ENCODE data around the gene SAMM50. TPM values are rescaled to one million over a fixed set of nuclear protein-coding genes. Genes with fewer than 3 reads are reported as not detected.

Gene SAMM50
- total RNA-seq, 2 experiments from 2014 or later: 46.8 to 50.9 TPM

DNA sequence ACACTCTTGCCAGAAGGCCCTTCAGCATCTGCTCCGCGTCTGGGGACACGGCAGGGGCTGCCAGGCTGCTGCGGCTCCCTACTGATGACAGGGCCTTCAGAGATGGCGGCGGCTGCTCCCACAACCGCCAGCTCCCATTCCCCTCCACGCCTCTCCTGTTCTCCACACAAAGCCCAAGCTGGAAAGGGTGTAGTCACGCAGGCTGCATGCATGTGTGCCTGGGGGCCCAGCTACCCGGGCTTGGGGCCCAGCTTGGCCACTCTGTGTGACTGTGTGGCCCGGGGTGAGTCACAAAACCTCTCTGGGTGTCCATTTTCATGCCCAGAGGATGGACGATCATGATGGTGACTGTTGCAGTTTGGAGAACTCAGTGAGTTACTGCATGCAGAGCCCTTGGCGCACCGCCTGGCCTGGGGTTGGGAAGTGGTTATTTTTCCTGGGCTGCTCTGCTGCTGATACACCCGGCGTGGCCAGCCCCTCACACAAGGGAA, 37.1 kb downstream of the SAMM50 start:
- peaks cover 59% of the 10 kb centered on the region for H3K36me3 Mint-ChIP-seq (ENCODE audit: low read depth)
- H3K27ac Mint-ChIP-seq: no peak overlapping the region
- no peaks in the 10 kb centered on the region for H3K9me3 Mint-ChIP-seq
- H3K4me1 Mint-ChIP-seq: peaks cover 29% of the 10 kb centered on the region
- no peak for DNase-seq
- H3K27me3 Mint-ChIP-seq: no peaks in the 10 kb centered on the region
- ChIA-PET CTCF (interaction anchor here (1.2 to 2.9 kb wide), 8 partner anchors 10 to 634 kb away, joined by 3 to 32 read pairs (median 6); no protein-coding TSS in a partner anchor), POLR2A (no interaction called here)
- no peak overlapping the region for H3K4me3 Mint-ChIP-seq

DNA sequence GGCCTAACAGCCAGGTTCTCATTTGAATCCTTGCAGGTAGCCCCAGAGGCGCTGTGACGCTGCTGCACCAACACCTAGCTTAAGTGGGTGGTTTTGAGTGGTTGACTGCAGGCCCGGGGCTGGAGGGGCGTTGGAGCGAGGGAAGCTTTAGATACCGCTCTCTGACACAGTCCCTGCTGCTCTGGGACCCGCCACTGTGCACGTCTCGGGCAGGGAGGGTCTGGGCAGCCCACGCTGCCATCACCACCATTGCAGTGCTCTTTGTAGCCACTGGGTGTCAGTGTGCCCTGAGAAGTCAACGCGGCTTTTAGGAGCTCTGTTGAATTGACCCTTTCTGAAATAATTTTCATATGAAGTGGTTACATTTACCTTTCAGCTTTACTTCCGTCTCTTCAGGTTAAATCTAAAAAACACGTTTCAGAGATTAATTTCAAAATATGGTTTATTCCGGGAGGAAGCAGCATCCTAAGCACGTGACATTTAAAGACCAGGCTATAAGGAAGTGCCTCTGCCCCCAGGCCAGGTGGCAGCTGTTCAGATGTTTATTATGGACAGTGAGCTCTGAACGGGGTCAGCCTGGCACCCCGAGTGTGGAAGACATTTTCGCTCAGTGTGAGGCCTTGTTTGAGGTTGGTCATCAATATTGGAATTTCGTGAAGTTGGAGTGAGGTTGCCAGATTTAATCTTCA, 38.0 kb downstream of the SAMM50 start:
- no peaks in the 10 kb centered on the region for H3K9me3 Mint-ChIP-seq
- peaks cover 29% of the 10 kb centered on the region for H3K4me1 Mint-ChIP-seq
- H3K27ac Mint-ChIP-seq: peak overlapping the region; percentile 71
- H3K27me3 Mint-ChIP-seq: no peaks in the 10 kb centered on the region
- peak; percentile 64 for DNase-seq
- no peak overlapping the region for H3K4me3 Mint-ChIP-seq
- ChIA-PET POLR2A (interaction anchor here (0.7 kb wide), 1 partner anchor 154 kb away, joined by 3 read pairs; no protein-coding TSS in a partner anchor), CTCF (interaction anchor here (0.6 to 2.9 kb wide), 17 partner anchors 9 to 633 kb away, joined by 3 to 32 read pairs (median 4); no protein-coding TSS in a partner anchor)
- peaks cover 59% of the 10 kb centered on the region for H3K36me3 Mint-ChIP-seq (ENCODE audit: low read depth)

DNA sequence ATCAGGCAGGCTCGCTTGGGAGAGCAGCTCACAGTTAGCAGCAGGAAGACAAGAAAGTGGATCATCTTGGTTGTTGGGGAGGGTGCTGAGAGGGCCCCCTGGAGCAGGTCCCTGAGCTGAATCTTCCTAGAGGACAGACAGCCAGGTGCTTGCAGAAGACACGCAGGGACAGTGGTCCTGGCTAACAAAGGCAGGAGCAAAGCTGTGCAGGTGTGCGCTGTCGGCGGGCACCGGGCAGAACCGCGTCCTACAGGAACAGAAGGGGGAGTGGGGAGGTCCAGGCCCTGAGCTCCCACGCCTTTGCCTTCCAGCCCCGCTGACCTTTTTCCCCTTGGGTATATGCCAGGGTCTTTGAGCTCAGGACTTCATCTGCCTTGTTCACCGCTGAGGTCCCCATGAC, 38.8 kb downstream of the SAMM50 start:
- ChIA-PET POLR2A (interaction anchor here (0.7 kb wide), 1 partner anchor 153 kb away, joined by 3 read pairs; no protein-coding TSS in a partner anchor), CTCF (interaction anchor here (1.0 to 2.9 kb wide), 8 partner anchors 9 to 632 kb away, joined by 3 to 32 read pairs (median 6); no protein-coding TSS in a partner anchor)
- H3K4me1 Mint-ChIP-seq: peaks cover 29% of the 10 kb centered on the region
- DNase-seq: no peak
- peak overlapping the region; percentile 36 for H3K27ac Mint-ChIP-seq
- H3K4me3 Mint-ChIP-seq: no peak overlapping the region
- no peaks in the 10 kb centered on the region for H3K9me3 Mint-ChIP-seq
- peaks cover 66% of the 10 kb centered on the region for H3K36me3 Mint-ChIP-seq (ENCODE audit: low read depth)
- H3K27me3 Mint-ChIP-seq: no peaks in the 10 kb centered on the region

DNA sequence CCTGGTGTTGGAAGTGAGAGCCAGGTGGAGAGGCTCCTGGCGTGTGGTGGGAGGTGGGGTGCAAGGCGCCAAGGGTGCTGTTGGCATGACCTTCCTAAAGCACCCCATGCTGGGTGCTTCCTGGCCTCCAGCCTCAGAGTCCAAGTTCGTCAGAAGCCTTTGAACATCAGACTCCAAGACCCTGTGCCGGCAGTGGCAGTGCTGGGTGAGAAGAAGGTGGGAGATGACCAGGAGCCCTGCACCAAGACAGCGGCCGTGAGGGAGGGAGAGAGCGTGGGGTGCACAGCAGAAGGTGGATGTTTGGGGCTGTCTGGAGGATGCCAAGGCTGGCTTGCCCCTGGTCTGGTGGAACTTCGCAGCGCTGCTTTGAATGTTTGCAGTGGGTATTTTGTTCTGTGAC, 39.2 kb downstream of the SAMM50 start:
- ChIA-PET CTCF (interaction anchor here (1.5 to 2.5 kb wide), 4 partner anchors 45 to 573 kb away, joined by 3 to 32 read pairs (median 4); no protein-coding TSS in a partner anchor), POLR2A (no interaction called here)
- Mint-ChIP-seq H3K36me3 (ENCODE audit: low read depth) (peaks cover 69% of the 10 kb centered on the region), H3K27ac (peak overlapping the region; percentile 36), H3K27me3 (no peaks in the 10 kb centered on the region), H3K4me1 (peaks cover 29% of the 10 kb centered on the region), H3K4me3 (peak overlapping the region; percentile 84), H3K9me3 (no peaks in the 10 kb centered on the region)
- DNase-seq: no peak

DNA sequence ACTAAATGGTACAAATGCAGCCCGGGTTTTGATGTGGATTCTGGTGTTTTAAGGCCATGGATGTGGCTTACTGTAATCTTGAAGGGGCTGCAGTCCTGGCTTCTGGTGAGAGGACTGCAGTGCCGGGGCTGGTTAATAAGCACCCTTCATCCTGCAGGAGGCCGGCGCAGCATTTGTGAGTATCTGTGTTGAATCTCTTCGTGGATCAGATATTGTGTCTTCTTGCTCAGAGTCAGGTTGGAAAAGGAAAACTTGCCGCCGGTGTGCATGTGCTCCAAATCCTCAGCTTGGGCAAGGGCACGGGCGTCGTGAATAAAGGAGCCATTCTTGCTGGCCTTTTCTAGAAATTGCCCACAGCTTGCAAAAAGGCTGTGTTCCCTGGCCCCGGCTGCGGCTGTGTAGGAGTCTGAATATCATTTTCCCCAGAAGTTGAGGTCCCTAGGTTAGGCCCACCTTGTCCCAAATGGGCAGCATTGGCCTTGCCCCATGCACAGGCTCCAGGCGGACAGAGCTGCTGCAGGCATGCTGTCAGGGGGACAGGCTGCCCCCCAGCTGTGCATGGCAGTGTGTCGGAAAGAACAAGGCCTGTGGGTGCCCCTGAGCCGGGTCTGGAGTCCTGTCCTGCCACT, 39.9 kb downstream of the SAMM50 start:
- Mint-ChIP-seq H3K27me3 (no peaks in the 10 kb centered on the region), H3K4me3 (peak overlapping the region; percentile 84), H3K27ac (peak overlapping the region; percentile 92), H3K4me1 (peaks cover 29% of the 10 kb centered on the region), H3K36me3 (ENCODE audit: low read depth) (peaks cover 62% of the 10 kb centered on the region), H3K9me3 (no peaks in the 10 kb centered on the region)
- DNase-seq: no peak
- ChIA-PET POLR2A (interaction anchor here (0.6 kb wide), 1 partner anchor 20 kb away, joined by 11 read pairs; no protein-coding TSS in a partner anchor), CTCF (interaction anchor here (1.6 kb wide), 1 partner anchor 44 kb away, joined by 3 read pairs; no protein-coding TSS in a partner anchor)

DNA sequence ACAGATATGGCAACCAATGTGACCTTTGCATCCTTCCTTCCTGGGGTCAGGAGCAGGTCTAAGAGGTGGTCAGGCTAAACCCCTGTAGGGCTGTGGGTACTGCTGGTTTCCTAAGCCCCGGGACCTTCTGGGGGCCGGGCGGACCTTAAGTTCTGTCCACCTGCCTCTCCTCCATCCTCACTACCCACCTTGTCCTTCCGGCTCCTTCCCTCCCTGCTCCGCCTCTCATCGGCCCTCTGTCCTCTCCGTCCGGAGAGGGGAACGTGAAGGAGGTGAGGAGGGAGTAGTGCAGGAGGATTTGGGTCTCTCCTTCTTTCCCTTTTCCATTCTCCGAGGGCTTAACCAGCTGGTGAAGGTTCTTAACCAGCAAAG, 40.5 kb downstream of the SAMM50 start:
- POLR2A ChIA-PET: interaction anchor here (0.6 kb wide), 1 partner anchor 19 kb away, joined by 11 read pairs; no protein-coding TSS in a partner anchor
- H3K36me3 Mint-ChIP-seq (ENCODE audit: low read depth): peaks cover 59% of the 10 kb centered on the region
- no peaks in the 10 kb centered on the region for H3K27me3 Mint-ChIP-seq
- peak overlapping the region; percentile 84 for H3K4me3 Mint-ChIP-seq
- H3K9me3 Mint-ChIP-seq: no peaks in the 10 kb centered on the region
- peaks cover 29% of the 10 kb centered on the region for H3K4me1 Mint-ChIP-seq
- peak overlapping the region; percentile 92 for H3K27ac Mint-ChIP-seq
- CTCF ChIA-PET: no interaction called here
- no peak for DNase-seq

DNA sequence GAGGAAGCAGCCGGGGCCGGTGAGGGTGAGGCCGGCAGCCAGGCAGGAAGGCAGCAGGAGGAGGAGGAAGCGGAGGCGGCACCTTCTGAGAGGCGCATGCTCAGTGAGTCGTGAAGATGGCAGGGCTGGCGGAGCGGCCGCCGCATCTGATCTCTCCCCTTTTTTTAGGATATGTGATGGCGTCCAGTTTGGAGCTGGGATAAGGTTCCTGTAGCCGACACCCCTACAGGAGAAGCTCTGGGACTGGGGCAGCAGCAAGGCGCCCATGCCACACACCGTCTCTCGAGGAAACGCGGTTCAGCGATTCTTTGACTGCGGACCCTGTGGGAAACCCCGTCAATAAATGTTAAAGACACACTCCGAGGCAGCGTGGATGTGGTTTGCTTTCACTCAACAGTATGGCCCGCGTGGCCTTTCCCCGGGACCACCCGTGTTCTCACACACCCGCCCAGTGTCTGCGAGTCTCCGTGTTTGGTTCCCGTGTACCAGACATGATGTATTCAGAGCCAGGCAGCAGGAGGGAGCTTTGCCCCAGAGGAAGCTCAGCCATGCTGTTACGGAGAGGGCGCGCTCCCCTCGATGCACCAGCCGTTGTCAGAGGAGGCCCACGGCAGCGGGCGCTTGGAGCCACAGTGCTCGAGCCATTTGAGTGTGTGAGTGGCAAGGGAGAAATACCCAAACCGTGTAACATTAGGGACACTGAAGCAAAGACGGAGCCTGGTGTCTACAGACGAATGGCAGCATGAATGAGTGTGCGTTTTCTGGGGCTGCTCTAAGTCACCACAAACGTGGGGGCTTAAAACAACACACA, 41.1 kb downstream of the SAMM50 start:
- H3K27me3 Mint-ChIP-seq: no peaks in the 10 kb centered on the region
- DNase-seq: peak; percentile 77
- H3K4me1 Mint-ChIP-seq: peaks cover 29% of the 10 kb centered on the region
- peak overlapping the region; percentile 84 for H3K4me3 Mint-ChIP-seq
- CTCF ChIA-PET: interaction anchor here (0.7 kb wide), 1 partner anchor 32 kb away, joined by 3 read pairs; no protein-coding TSS in a partner anchor
- no peaks in the 10 kb centered on the region for H3K9me3 Mint-ChIP-seq
- POLR2A ChIA-PET: interaction anchor here (0.6 kb wide), 1 partner anchor 19 kb away, joined by 11 read pairs; no protein-coding TSS in a partner anchor
- H3K27ac Mint-ChIP-seq: peak overlapping the region; percentile 92
- H3K36me3 Mint-ChIP-seq (ENCODE audit: low read depth): peaks cover 59% of the 10 kb centered on the region

DNA sequence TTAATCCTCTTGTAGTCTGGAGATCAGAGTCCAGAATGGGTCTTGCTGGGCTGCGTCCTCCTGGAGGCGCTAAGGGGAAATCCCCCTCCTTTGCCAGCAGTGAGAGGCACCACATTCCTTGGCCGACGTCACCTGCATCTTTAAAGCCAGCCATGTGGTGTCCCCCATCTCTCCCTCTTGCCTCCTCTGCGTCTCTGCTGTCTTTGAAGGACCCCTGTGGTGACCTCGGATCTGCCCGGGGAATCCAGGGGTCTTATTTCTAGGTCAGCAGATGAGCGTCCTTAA, 41.7 kb downstream of the SAMM50 start:
- Mint-ChIP-seq H3K27ac (no peak overlapping the region), H3K9me3 (no peaks in the 10 kb centered on the region), H3K4me1 (peaks cover 29% of the 10 kb centered on the region), H3K27me3 (no peaks in the 10 kb centered on the region), H3K36me3 (ENCODE audit: low read depth) (peaks cover 56% of the 10 kb centered on the region), H3K4me3 (peak overlapping the region; percentile 84)
- ChIA-PET POLR2A (no interaction called here), CTCF (no interaction called here)
- DNase-seq: no peak

DNA sequence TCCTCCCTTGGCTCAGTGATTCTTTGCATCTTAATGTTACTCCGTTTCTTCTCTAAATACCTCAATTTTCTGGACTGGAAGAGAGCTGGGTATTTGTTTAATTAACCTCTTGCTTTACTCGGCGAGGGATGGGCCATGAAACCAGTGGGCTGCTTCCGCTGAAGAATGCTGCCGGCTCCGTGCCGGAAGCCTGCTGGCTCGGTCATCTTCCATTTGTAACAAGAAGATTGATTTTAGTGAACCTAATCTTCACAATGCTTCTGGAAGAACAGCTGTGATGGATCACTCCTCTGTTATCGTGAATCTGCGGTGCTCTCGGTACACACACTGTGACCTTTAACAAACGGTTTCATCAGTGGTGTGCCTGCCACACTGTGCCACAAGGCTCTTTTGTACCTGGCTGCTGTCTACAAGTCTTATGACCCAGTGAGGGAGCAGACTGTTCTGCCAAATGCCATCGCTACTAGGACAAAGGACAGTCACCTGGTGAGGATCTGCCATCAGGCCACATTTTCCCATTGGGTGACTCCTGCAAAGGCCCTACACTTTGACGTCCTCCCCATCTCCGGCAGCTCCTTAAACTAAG, 43.5 kb downstream of the SAMM50 start:
- no peak for DNase-seq
- no peak overlapping the region for H3K4me3 Mint-ChIP-seq
- H3K9me3 Mint-ChIP-seq: no peaks in the 10 kb centered on the region
- no peak overlapping the region for H3K27ac Mint-ChIP-seq
- peaks cover 46% of the 10 kb centered on the region for H3K36me3 Mint-ChIP-seq (ENCODE audit: low read depth)
- POLR2A ChIA-PET: no interaction called here
- H3K4me1 Mint-ChIP-seq: peaks cover 24% of the 10 kb centered on the region
- no peaks in the 10 kb centered on the region for H3K27me3 Mint-ChIP-seq
- CTCF ChIA-PET: interaction anchor here (0.7 kb wide), 1 partner anchor 35 kb away, joined by 4 read pairs; no protein-coding TSS in a partner anchor

DNA sequence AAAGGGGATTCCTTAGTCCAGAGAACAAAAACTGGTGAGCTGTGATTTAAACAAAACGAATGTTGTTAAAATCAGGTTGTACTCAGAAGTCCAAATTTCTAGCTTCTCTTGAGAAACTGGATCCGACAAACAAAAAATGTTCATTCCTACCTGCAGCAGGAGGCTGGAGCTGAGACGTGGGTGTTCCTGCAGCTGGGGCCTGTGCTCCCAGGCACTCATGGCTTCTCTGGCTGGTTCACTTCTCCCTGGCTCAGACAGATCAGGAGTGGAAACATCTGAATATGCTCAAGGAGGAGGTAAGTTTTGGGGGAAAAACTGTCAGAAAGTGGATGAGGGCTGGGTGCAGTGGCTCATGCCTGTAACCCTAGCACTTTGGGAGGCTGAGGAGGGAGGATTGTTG, 44.1 kb downstream of the SAMM50 start:
- DNase-seq: no peak
- H3K4me3 Mint-ChIP-seq: no peak overlapping the region
- ChIA-PET POLR2A (no interaction called here), CTCF (interaction anchor here (0.7 kb wide), 1 partner anchor 34 kb away, joined by 4 read pairs; no protein-coding TSS in a partner anchor)
- H3K27me3 Mint-ChIP-seq: no peaks in the 10 kb centered on the region
- H3K4me1 Mint-ChIP-seq: peaks cover 24% of the 10 kb centered on the region
- H3K27ac Mint-ChIP-seq: no peak overlapping the region
- no peaks in the 10 kb centered on the region for H3K9me3 Mint-ChIP-seq
- H3K36me3 Mint-ChIP-seq (ENCODE audit: low read depth): peaks cover 41% of the 10 kb centered on the region

DNA sequence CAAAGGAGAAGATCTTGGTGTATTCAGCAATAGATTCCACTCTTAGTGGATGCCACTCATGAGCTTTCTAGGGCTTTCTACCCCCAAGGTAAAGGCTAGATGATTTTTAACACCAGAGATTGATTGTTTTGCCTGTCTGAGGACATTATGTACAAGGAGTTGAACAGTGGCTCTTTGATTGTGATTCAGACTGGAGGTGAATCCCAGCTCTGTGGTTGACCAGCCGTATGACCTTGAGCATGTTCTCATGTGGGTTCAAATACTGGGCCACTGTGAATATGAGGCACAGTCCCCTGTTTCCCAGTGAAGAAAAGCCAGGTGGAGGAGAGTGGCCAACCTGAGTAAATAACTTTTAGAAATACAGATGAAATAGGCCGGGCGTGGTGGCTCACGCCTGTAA, 44.9 kb downstream of the SAMM50 start:
- Mint-ChIP-seq H3K27me3 (no peaks in the 10 kb centered on the region), H3K4me1 (peaks cover 16% of the 10 kb centered on the region), H3K9me3 (no peaks in the 10 kb centered on the region), H3K4me3 (no peak overlapping the region), H3K36me3 (ENCODE audit: low read depth) (peaks cover 34% of the 10 kb centered on the region), H3K27ac (no peak overlapping the region)
- no peak for DNase-seq
- ChIA-PET CTCF (no interaction called here), POLR2A (no interaction called here)

DNA sequence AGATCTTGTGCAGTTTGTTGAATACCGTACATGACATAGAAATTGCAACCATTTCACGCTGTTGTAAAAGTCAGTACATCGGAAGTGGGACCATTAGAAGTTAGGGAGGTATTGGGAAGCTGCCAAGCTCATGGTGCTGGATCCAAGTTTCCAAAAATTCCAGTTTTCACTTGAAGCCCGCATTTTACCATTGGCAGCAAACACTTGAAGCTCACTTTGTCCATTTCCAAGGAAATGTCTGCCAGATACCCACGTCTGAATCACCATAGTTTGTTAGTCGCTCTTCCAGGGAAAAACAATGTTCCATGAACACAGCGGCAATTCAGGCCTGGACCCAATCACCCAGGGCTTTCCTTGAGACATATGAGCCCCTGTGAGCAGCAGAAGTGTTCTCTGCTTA, 46.3 kb downstream of the SAMM50 start:
- H3K4me1 Mint-ChIP-seq: peaks cover 2% of the 10 kb centered on the region
- no peak overlapping the region for H3K4me3 Mint-ChIP-seq
- DNase-seq: no peak
- POLR2A ChIA-PET: no interaction called here
- H3K27me3 Mint-ChIP-seq: no peaks in the 10 kb centered on the region
- no peak overlapping the region for H3K27ac Mint-ChIP-seq
- no peaks in the 10 kb centered on the region for H3K9me3 Mint-ChIP-seq
- H3K36me3 Mint-ChIP-seq (ENCODE audit: low read depth): peaks cover 25% of the 10 kb centered on the region
- CTCF ChIA-PET: no interaction called here
